Kidney capillary endothelial cell (primary cell): Measurements from ENCODE around the gene ZSCAN2.
"Not testable (repeated sequence)": the region's sequence is repeated elsewhere in the genome, so short reads cannot be mapped to it uniquely, and the experiment has no call there.

ENCODE experiments used
- DNase-seq: peaks from one replicate; pipeline ENCODE4 v3.0.0-alpha.2; 2018; ENCODE audit warnings: low spot score

ZSCAN2 gene

GRCh38 chr15:84641871-84642270, 41.1 kb downstream of the ZSCAN2 start:
- not testable (repeated sequence) for DNase-seq

- not testable (repeated sequence) for DNase-seq
Measured at GRCh38 chr15:84642640-84643039, 41.8 kb downstream of the ZSCAN2 start.

GRCh38 chr15:84643838-84644237, 43.0 kb downstream of the ZSCAN2 start:
- no peak for DNase-seq

- DNase-seq = no peak
Measured at GRCh38 chr15:84645496-84645895, 44.7 kb downstream of the ZSCAN2 start.

- DNase-seq = no peak
Measured at GRCh38 chr15:84645997-84646396, 45.2 kb downstream of the ZSCAN2 start.

- no peak for DNase-seq
Measured at GRCh38 chr15:84647726-84648125, 46.9 kb downstream of the ZSCAN2 start.

- DNase-seq = no peak
Measured at GRCh38 chr15:84648539-84648938, 47.7 kb downstream of the ZSCAN2 start.

- no peak for DNase-seq
Measured at GRCh38 chr15:84649706-84650105, 48.9 kb downstream of the ZSCAN2 start.

GRCh38 chr15:84653584-84653909, 52.7 kb downstream of the ZSCAN2 start:
- no peak for DNase-seq

GRCh38 chr15:84653910-84654688, 53.3 kb downstream of the ZSCAN2 start, which contains the start of gene WDR73:
TSS of gene WDR73 (minus strand) at chr15:84654283. CDS start at chr15:84654274, 9 bp downstream.
- DNase-seq = peak; percentile 89

GRCh38 chr15:84654689-84655453, 54.1 kb downstream of the ZSCAN2 start:
- peak; percentile 88 for DNase-seq

GRCh38 chr15:84656972-84657371, 56.2 kb downstream of the ZSCAN2 start:
- no peak for DNase-seq

- no peak for DNase-seq
Measured at GRCh38 chr15:84657748-84658079, 56.9 kb downstream of the ZSCAN2 start.

GRCh38 chr15:84658080-84658787, 57.4 kb downstream of the ZSCAN2 start, which contains the start of gene NMB:
TSS of gene NMB (minus strand) at chr15:84658199. CDS start at chr15:84658152, 47 bp downstream.
- peak; percentile 78 for DNase-seq

GRCh38 chr15:84658788-84659411, 58.1 kb downstream of the ZSCAN2 start:
- no peak for DNase-seq

GRCh38 chr15:84659904-84660781, 59.3 kb downstream of the ZSCAN2 start:
- no peak for DNase-seq

- no peak for DNase-seq
Measured at GRCh38 chr15:84661001-84661400, 60.2 kb downstream of the ZSCAN2 start.

- DNase-seq = no peak
Measured at GRCh38 chr15:84666373-84666772, 65.6 kb downstream of the ZSCAN2 start.

- no peak for DNase-seq
Measured at GRCh38 chr15:84668221-84668982, 67.6 kb downstream of the ZSCAN2 start.

GRCh38 chr15:84669726-84670125, 68.9 kb downstream of the ZSCAN2 start:
- no peak for DNase-seq
